GM23338 (cell line): ENCODE results near the gene POU3F1. TPM values are rescaled to one million over a fixed set of nuclear protein-coding genes. Genes with fewer than 3 reads are reported as not detected.
A peak's percentile ranks its signal among the peaks of the same experiment; 100 is the strongest.

Source experiments
- ATAC-seq: fragments of 200-7000 bp; cut with Tn5 transposase; 3 replicates; pipeline ENCODE4 v1.9.1; 2020
- DNase-seq: peaks from one replicate; pipeline ENCODE4 v3.0.0-alpha.2; 2015; ENCODE audit warnings: low spot score
- H2AFZ ChIP-seq: fragments of 200-600 bp; sonication (generic); 2 replicates; pipeline ENCODE4 v1.8.0; 2016; ENCODE audit warnings: antibody characterized with exemption, mild to moderate bottlenecking, moderate library complexity
- H3F3A ChIP-seq: fragments of 200-600 bp; sonication (generic); replicated peaks from 2 replicates; pipeline ENCODE4 v1.8.0; 2017; ENCODE audit warnings: antibody characterized with exemption, mixed run types, low read depth
- H3K27ac ChIP-seq: fragments of 200-600 bp; sonication (generic); 2 replicates; pipeline ENCODE4 v1.6.1; 2016; ENCODE audit warnings: low read depth
- H3K27me3 ChIP-seq: fragments of 200-600 bp; sonication (generic); 2 replicates; pipeline ENCODE4 v1.8.0; 2016; ENCODE audit warnings: mild to moderate bottlenecking, mixed run types, moderate library complexity; ENCODE audit not compliant: insufficient read depth
- H3K36me3 ChIP-seq: fragments of 200-600 bp; sonication (generic); 2 replicates; pipeline ENCODE4 v1.8.0; 2016; ENCODE audit warnings: mild to moderate bottlenecking; ENCODE audit not compliant: insufficient read depth
- H3K4me1 ChIP-seq: fragments of 200-600 bp; sonication (generic); 2 replicates; pipeline ENCODE4 v1.8.0; 2016; ENCODE audit warnings: mild to moderate bottlenecking, moderate library complexity; ENCODE audit not compliant: insufficient read depth
- H3K4me2 ChIP-seq: fragments of 200-600 bp; sonication (generic); 2 replicates; pipeline ENCODE4 v1.7.1; 2017; ENCODE audit warnings: mixed run types
- H3K4me3 ChIP-seq: fragments of 200-600 bp; sonication (generic); 2 replicates; pipeline ENCODE4 v1.6.1; 2016; ENCODE audit warnings: mixed run types
- H3K79me2 ChIP-seq: fragments of 200-600 bp; sonication (generic); replicated peaks from 2 replicates; pipeline ENCODE4 v1.8.0; 2017; ENCODE audit warnings: mild to moderate bottlenecking; ENCODE audit not compliant: insufficient read depth
- H3K9me2 ChIP-seq: fragments of 200-600 bp; sonication (generic); 2 replicates; pipeline ENCODE4 v1.8.0; 2017; ENCODE audit not compliant: insufficient read depth
- H4K20me1 ChIP-seq: fragments of 200-600 bp; sonication (generic); replicated peaks from 2 replicates; pipeline ENCODE4 v1.8.0; 2017; ENCODE audit warnings: mild to moderate bottlenecking; ENCODE audit not compliant: insufficient read depth
- H3K27ac Mint-ChIP-seq: 2 replicates; pipeline ENCODE4 v1.8.0; 2020; ENCODE audit warnings: inconsistent platforms, mild to moderate bottlenecking, moderate library complexity, mixed read lengths
- H3K27me3 Mint-ChIP-seq: 3 replicates; pipeline ENCODE4 v1.8.0; 2022; ENCODE audit warnings: low read depth, mild to moderate bottlenecking, moderate library complexity, mixed read lengths, inconsistent platforms; ENCODE audit not compliant: insufficient read depth, poor library complexity
- H3K36me3 Mint-ChIP-seq: 3 replicates; pipeline ENCODE4 v1.8.0; 2021; ENCODE audit warnings: low read depth, mild to moderate bottlenecking, inconsistent platforms, moderate library complexity, mixed read lengths
- H3K4me1 Mint-ChIP-seq: 3 replicates; pipeline ENCODE4 v1.8.0; 2020; ENCODE audit warnings: mild to moderate bottlenecking, inconsistent platforms, mixed read lengths
- H3K4me3 Mint-ChIP-seq: 3 replicates; pipeline ENCODE4 v1.8.0; 2021; ENCODE audit warnings: moderate library complexity, mild to moderate bottlenecking, inconsistent platforms, mixed read lengths
- H3K9me3 Mint-ChIP-seq: 3 replicates; pipeline ENCODE4 v1.8.0; 2020; ENCODE audit warnings: moderate library complexity, mild to moderate bottlenecking, inconsistent platforms, mixed read lengths
- CREB1 ChIP-seq: fragments of 250-450 bp; sonication (Bioruptor Pico); IDR thresholded peaks from 2 replicates; pipeline ENCODE4 v1.5.0; 2020; ENCODE audit warnings: low read depth, mild to moderate bottlenecking, moderate library complexity
- EZH2 ChIP-seq: fragments of 200-600 bp; sonication (generic); IDR thresholded peaks from one replicate; pipeline ENCODE4 v1.8.0; 2017; ENCODE audit warnings: antibody characterized with exemption, mild to moderate bottlenecking, low read depth; ENCODE audit not compliant: unreplicated experiment
- JUNB ChIP-seq: IDR thresholded peaks from one replicate; pipeline ENCODE4 v1.6.1; 2016; ENCODE audit warnings: antibody characterized with exemption; ENCODE audit not compliant: unreplicated experiment
- POLR2AphosphoS5 ChIP-seq: IDR thresholded peaks from 2 replicates; pipeline ENCODE4 v1.6.1; 2016; ENCODE audit warnings: antibody characterized with exemption, low read depth
- ZNF114 ChIP-seq: fragments of 250-450 bp; sonication (Bioruptor Pico); IDR thresholded peaks from 2 replicates; pipeline ENCODE4 v1.5.0; 2020; ENCODE audit warnings: mild to moderate bottlenecking, moderate library complexity
- ZNF331 ChIP-seq: fragments of 250-450 bp; sonication (Bioruptor Pico); IDR thresholded peaks from 2 replicates; pipeline ENCODE4 v1.5.0; 2020; ENCODE audit warnings: low read depth, mild to moderate bottlenecking, moderate library complexity
- polyA plus RNA-seq: library from polyadenylated mRNA; unstranded; fragments of >200 nt; fragmentation: Nextera tagmentation; extraction: Ambion mirVana; gene quantifications from 2 replicates; pipeline ENCODE4 v1.2.1, GENCODE V29; 2016
- total RNA-seq: library from RNA; depleted of rRNA; stranded (reverse); fragments of >200 nt; shearing (Covaris generic); gene quantifications from 2 replicates; pipeline ENCODE4 v1.2.3, GENCODE V29; 2014
- TF ChIP-seq, protein P1 (sequence below), 2 experiments: fragments of 200-600 bp in 1 of 2; sonication (generic) in 1 of 2; conservative IDR thresholded peaks; 2 replicates each; pipeline versions ENCODE4 v1.5.1 to v1.6.1; 2016 to 2017; ENCODE audit warnings: antibody characterized with exemption in 2 of 2, low read depth in 2 of 2, mild to moderate bottlenecking in 2 of 2, moderate library complexity in 1 of 2
- TF ChIP-seq, protein P2 (sequence below): IDR thresholded peaks from 2 replicates; pipeline ENCODE4 v1.6.1; 2016; ENCODE audit warnings: antibody characterized with exemption
- TF ChIP-seq, protein P3 (sequence below): IDR thresholded peaks from one replicate; pipeline ENCODE4 v1.6.1; 2018; ENCODE audit warnings: antibody characterized with exemption; ENCODE audit not compliant: unreplicated experiment

Gene POU3F1
- total and polyA plus RNA-seq, 2 experiments from 2014 or later, result 3.6 to 11.5 TPM

DNA sequence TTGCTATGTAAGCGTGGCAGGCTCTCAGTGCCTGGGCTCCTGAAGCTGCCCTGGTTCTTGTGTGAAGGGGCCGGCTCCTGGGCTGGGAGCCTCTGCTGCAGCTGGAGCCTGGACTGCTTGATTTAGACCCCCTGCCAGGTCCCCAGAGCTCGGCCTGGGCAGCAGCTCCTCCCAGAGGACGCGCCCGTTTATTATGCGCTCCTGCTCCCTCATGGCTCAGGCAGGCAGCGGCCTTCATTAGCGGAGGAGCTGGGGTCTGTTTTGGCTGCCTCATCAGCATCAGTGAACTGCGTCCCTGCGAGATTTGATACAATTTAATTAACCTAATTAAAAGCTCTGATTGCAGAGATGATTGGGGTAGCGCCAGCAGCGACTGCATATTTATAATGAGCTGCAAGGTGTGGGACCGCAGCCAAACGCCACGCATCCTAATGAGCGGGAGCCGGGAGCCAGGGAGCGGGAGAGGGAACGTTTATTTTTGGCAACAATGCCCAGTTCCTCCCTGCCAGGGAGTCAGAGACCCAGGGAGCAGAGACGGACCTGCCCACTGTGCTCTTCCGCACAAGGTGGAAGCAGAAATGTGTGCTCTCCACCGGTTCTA lies 17.4 kb downstream of the POU3F1 start:
- H3K36me3 ChIP-seq, result peaks cover 8% of the 10 kb centered on the region
- no peaks in the 10 kb centered on the region; the same call in 1 of the 2 replicates for H4K20me1 ChIP-seq
- peaks cover 34% of the 10 kb centered on the region for H3K4me1 ChIP-seq
- no peaks in the 10 kb centered on the region for H3K27me3 ChIP-seq
- Mint-ChIP-seq H3K4me3 (peak overlapping the region; percentile 51), H3K27me3 (peaks cover 14% of the 10 kb centered on the region), H3K27ac (peak overlapping the region; percentile 84), H3K9me3 (no peaks in the 10 kb centered on the region; the same call in 2 of the 3 replicates), H3K36me3 (peaks cover 17% of the 10 kb centered on the region), H3K4me1 (peaks cover 53% of the 10 kb centered on the region)
- no peaks in the 10 kb centered on the region; the same call in 1 of the 2 replicates for H3K9me2 ChIP-seq
- TF ChIP-seq, protein P1, sequence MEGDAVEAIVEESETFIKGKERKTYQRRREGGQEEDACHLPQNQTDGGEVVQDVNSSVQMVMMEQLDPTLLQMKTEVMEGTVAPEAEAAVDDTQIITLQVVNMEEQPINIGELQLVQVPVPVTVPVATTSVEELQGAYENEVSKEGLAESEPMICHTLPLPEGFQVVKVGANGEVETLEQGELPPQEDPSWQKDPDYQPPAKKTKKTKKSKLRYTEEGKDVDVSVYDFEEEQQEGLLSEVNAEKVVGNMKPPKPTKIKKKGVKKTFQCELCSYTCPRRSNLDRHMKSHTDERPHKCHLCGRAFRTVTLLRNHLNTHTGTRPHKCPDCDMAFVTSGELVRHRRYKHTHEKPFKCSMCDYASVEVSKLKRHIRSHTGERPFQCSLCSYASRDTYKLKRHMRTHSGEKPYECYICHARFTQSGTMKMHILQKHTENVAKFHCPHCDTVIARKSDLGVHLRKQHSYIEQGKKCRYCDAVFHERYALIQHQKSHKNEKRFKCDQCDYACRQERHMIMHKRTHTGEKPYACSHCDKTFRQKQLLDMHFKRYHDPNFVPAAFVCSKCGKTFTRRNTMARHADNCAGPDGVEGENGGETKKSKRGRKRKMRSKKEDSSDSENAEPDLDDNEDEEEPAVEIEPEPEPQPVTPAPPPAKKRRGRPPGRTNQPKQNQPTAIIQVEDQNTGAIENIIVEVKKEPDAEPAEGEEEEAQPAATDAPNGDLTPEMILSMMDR (conservative IDR thresholded peaks at IDR 0.05; ENCODE audit: low read depth in 2 of 2), result peak in 1 of 2 experiments; percentile 65; a peak in 2 of 4 replicates
- TF ChIP-seq CREB1 (CRISPR knock-in tag), result no peak
- TF ChIP-seq EZH2, result no peak
- peak; percentile 83 for ATAC-seq
- peak overlapping the region; percentile 66; the same call in 1 of the 2 replicates for H2AFZ ChIP-seq
- H3K4me3 ChIP-seq, result peak overlapping the region; percentile 46; the same call in 1 of the 2 replicates
- DNase-seq, result peak; percentile 88
- H3K79me2 ChIP-seq, result no peaks in the 10 kb centered on the region
- H3K27ac ChIP-seq, result peak overlapping the region; percentile 66; the same call in 1 of the 2 replicates
- peak overlapping the region; percentile 77 for H3K4me2 ChIP-seq
- H3F3A ChIP-seq, result peaks cover 27% of the 10 kb centered on the region

- ATAC-seq (peak; percentile 7), DNase-seq (peak; percentile 49)
- Histone ChIP-seq H3K9me2 (no peaks in the 10 kb centered on the region), H2AFZ (no peak overlapping the region), H3K36me3 (peaks cover 13% of the 10 kb centered on the region), H4K20me1 (no peaks in the 10 kb centered on the region; the same call in 1 of the 2 replicates), H3F3A (peaks cover 27% of the 10 kb centered on the region), H3K4me1 (peaks cover 34% of the 10 kb centered on the region), H3K27ac (0 out of 2 replicates have a peak overlapping the region, but pooled peaks have one; percentile 3), H3K4me2 (peak overlapping the region; percentile 77), H3K79me2 (no peaks in the 10 kb centered on the region), H3K4me3 (peak overlapping the region; percentile 46; the same call in 1 of the 2 replicates), H3K27me3 (no peaks in the 10 kb centered on the region)
- Mint-ChIP-seq H3K4me3 (peak overlapping the region; percentile 24; the same call in 1 of the 3 replicates), H3K36me3 (peaks cover 22% of the 10 kb centered on the region), H3K27ac (peak overlapping the region; percentile 32; the same call in 1 of the 2 replicates), H3K9me3 (no peaks in the 10 kb centered on the region; the same call in 2 of the 3 replicates), H3K27me3 (peaks cover 14% of the 10 kb centered on the region), H3K4me1 (peaks cover 53% of the 10 kb centered on the region)
- TF ChIP-seq, protein P2, sequence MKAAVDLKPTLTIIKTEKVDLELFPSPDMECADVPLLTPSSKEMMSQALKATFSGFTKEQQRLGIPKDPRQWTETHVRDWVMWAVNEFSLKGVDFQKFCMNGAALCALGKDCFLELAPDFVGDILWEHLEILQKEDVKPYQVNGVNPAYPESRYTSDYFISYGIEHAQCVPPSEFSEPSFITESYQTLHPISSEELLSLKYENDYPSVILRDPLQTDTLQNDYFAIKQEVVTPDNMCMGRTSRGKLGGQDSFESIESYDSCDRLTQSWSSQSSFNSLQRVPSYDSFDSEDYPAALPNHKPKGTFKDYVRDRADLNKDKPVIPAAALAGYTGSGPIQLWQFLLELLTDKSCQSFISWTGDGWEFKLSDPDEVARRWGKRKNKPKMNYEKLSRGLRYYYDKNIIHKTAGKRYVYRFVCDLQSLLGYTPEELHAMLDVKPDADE, result no peak
- TF ChIP-seq ZNF114 (CRISPR knock-in tag), result no peak
- TF ChIP-seq, protein P3, sequence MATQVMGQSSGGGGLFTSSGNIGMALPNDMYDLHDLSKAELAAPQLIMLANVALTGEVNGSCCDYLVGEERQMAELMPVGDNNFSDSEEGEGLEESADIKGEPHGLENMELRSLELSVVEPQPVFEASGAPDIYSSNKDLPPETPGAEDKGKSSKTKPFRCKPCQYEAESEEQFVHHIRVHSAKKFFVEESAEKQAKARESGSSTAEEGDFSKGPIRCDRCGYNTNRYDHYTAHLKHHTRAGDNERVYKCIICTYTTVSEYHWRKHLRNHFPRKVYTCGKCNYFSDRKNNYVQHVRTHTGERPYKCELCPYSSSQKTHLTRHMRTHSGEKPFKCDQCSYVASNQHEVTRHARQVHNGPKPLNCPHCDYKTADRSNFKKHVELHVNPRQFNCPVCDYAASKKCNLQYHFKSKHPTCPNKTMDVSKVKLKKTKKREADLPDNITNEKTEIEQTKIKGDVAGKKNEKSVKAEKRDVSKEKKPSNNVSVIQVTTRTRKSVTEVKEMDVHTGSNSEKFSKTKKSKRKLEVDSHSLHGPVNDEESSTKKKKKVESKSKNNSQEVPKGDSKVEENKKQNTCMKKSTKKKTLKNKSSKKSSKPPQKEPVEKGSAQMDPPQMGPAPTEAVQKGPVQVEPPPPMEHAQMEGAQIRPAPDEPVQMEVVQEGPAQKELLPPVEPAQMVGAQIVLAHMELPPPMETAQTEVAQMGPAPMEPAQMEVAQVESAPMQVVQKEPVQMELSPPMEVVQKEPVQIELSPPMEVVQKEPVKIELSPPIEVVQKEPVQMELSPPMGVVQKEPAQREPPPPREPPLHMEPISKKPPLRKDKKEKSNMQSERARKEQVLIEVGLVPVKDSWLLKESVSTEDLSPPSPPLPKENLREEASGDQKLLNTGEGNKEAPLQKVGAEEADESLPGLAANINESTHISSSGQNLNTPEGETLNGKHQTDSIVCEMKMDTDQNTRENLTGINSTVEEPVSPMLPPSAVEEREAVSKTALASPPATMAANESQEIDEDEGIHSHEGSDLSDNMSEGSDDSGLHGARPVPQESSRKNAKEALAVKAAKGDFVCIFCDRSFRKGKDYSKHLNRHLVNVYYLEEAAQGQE, result no peak
- no peak for TF ChIP-seq JUNB
- no peak for TF ChIP-seq POLR2AphosphoS5
- TF ChIP-seq, protein P1 (conservative IDR thresholded peaks at IDR 0.05; ENCODE audit: low read depth in 2 of 2), result peak; percentile 45 to 50
- no peak for TF ChIP-seq ZNF331 (CRISPR knock-in tag)
Measured at GRCh38 chr1:38028671-38029070, 17.9 kb downstream of the POU3F1 start.
